Endodermal cell (in vitro differentiated cells): ENCODE data around the gene OR7A5. TPM values are rescaled to one million over a fixed set of nuclear protein-coding genes. Genes with fewer than 3 reads are reported as not detected.

Source experiments
- DNase-seq: peaks from one replicate; pipeline ENCODE4 v3.0.0-alpha.2; 2017
- H3K27ac ChIP-seq: 2 replicates; pipeline ENCODE4 v1.5.1; 2013; ENCODE audit warnings: mild to moderate bottlenecking, low read depth, low read length, moderate library complexity
- H3K27me3 ChIP-seq: 2 replicates; pipeline ENCODE4 v1.6.1; 2013; ENCODE audit warnings: mild to moderate bottlenecking, low read length, moderate library complexity; ENCODE audit not compliant: insufficient read depth, control insufficient read depth, poor library complexity, severe bottlenecking
- H3K36me3 ChIP-seq: 2 replicates; pipeline ENCODE4 v1.7.0; 2013; ENCODE audit warnings: mild to moderate bottlenecking, low read length, moderate library complexity; ENCODE audit not compliant: control insufficient read depth, insufficient read depth
- H3K4me1 ChIP-seq: one replicate; pipeline ENCODE4 v1.7.0; 2013; ENCODE audit warnings: low read length; ENCODE audit not compliant: control insufficient read depth, insufficient read depth
- H3K4me3 ChIP-seq: 2 replicates; pipeline ENCODE4 v1.5.1; 2013; ENCODE audit warnings: mild to moderate bottlenecking, low read length, moderate library complexity
- H3K9ac ChIP-seq: 2 replicates; pipeline ENCODE4 v1.6.1; 2013; ENCODE audit warnings: mild to moderate bottlenecking, low read length, moderate library complexity; ENCODE audit not compliant: poor library complexity, severe bottlenecking; ENCODE audit errors: extremely low read depth
- H3K9me3 ChIP-seq: 2 replicates; pipeline ENCODE4 v1.6.1; 2013; ENCODE audit warnings: mild to moderate bottlenecking, low read length, moderate library complexity; ENCODE audit not compliant: control insufficient read depth
- H3K27ac Mint-ChIP-seq: 2 replicates; pipeline ENCODE4 v1.8.0; 2020; ENCODE audit warnings: mixed read lengths
- H3K27me3 Mint-ChIP-seq: 2 replicates; pipeline ENCODE4 v1.8.0; 2021; ENCODE audit warnings: mild to moderate bottlenecking, mixed read lengths; ENCODE audit not compliant: insufficient read depth
- H3K36me3 Mint-ChIP-seq: 2 replicates; pipeline ENCODE4 v1.8.0; 2020; ENCODE audit warnings: low read depth, mixed read lengths
- H3K4me1 Mint-ChIP-seq: 2 replicates; pipeline ENCODE4 v1.8.0; 2020; ENCODE audit warnings: mixed read lengths
- H3K4me3 Mint-ChIP-seq: 2 replicates; pipeline ENCODE4 v1.8.0; 2020; ENCODE audit warnings: mild to moderate bottlenecking, moderate library complexity, mixed read lengths
- H3K9me3 Mint-ChIP-seq: 2 replicates; pipeline ENCODE4 v1.8.0; 2020; ENCODE audit warnings: mild to moderate bottlenecking, mixed read lengths
- CTCF ChIP-seq: fragments of 200-600 bp; sonication (generic); conservative IDR thresholded peaks from 2 replicates; pipeline ENCODE4 v1.5.0; 2021; ENCODE audit warnings: antibody characterized with exemption, mild to moderate bottlenecking
- WGBS, 2 experiments: methylation state at CpG; one replicate each; pipeline versions ENCODE4 v1.1.5 to v1.1.7; 2013; ENCODE audit warnings: missing lambda C conversion rate in 2 of 2, mixed read lengths in 1 of 2; ENCODE audit not compliant: insufficient coverage in 1 of 2, insufficient read length in 1 of 2; 5-methylcytosine and 5-hydroxymethylcytosine counted together
- total RNA-seq, 2 donors: library from RNA; stranded (reverse); fragmentation: NEBNext Ultra II Directional in 1 of 2; extraction: Animal tissue kit (Norgen Biotek cat#: 25700) in 1 of 2; gene quantifications; 2 replicates in 1 of 2; 3 replicates in 1 of 2; pipeline ENCODE4 v1.2.1, GENCODE V29; 2021

Gene OR7A5
- total RNA-seq, 2 donors from 2014 or later = not detected

- no peak overlapping the region for H3K27ac Mint-ChIP-seq
- WGBS, 2 experiments = 72 to 85% methylated on average over 2 to 3 of the region's 3 CpGs
- H3K4me1 ChIP-seq = no peaks in the 10 kb centered on the region
- no peaks in the 10 kb centered on the region for H3K4me1 Mint-ChIP-seq
- H3K36me3 Mint-ChIP-seq = no peaks in the 10 kb centered on the region
- DNase-seq = no peak
- H3K36me3 ChIP-seq = no peaks in the 10 kb centered on the region
- H3K4me3 ChIP-seq = no peak overlapping the region
- H3K9me3 Mint-ChIP-seq = peaks cover 76% of the 10 kb centered on the region
- H3K27me3 Mint-ChIP-seq = peaks cover 1% of the 10 kb centered on the region
- no peak for TF ChIP-seq CTCF
- no peak overlapping the region for H3K27ac ChIP-seq
- H3K9me3 ChIP-seq = peaks cover 77% of the 10 kb centered on the region
- H3K9ac ChIP-seq = no peak overlapping the region
- H3K4me3 Mint-ChIP-seq = no peak overlapping the region
- H3K27me3 ChIP-seq = no peaks in the 10 kb centered on the region
These were observed 30.2 kb downstream of the OR7A5 start for GRCh38 chr19:14804765-14805164.

GRCh38 chr19:14798760-14799159, 36.2 kb downstream of the OR7A5 start:
- H3K36me3 ChIP-seq = no peaks in the 10 kb centered on the region
- Mint-ChIP-seq H3K4me1 (no peaks in the 10 kb centered on the region), H3K27me3 (no peaks in the 10 kb centered on the region), H3K27ac (no peak overlapping the region), H3K4me3 (no peak overlapping the region), H3K9me3 (peaks cover 74% of the 10 kb centered on the region), H3K36me3 (no peaks in the 10 kb centered on the region)
- no peaks in the 10 kb centered on the region for H3K27me3 ChIP-seq
- no peak for TF ChIP-seq CTCF
- no peak overlapping the region for H3K4me3 ChIP-seq
- peaks cover 76% of the 10 kb centered on the region for H3K9me3 ChIP-seq
- H3K27ac ChIP-seq = no peak overlapping the region
- no peak overlapping the region for H3K9ac ChIP-seq
- H3K4me1 ChIP-seq = no peaks in the 10 kb centered on the region
- WGBS, 2 experiments = 71 to 92% methylated on average over 2 to 4 of the region's 5 CpGs
- no peak for DNase-seq

GRCh38 chr19:14796021-14796420, 39.0 kb downstream of the OR7A5 start:
- TF ChIP-seq CTCF = no peak
- WGBS, 2 experiments = 81 to 86% methylated on average over 10 to 11 of the region's 11 CpGs

More at GRCh38 chr19:14796021-14796420, 39.0 kb downstream of the OR7A5 start:
- Histone ChIP-seq H3K27ac (no peak overlapping the region), H3K4me1 (no peaks in the 10 kb centered on the region), H3K36me3 (no peaks in the 10 kb centered on the region), H3K9me3 (peaks cover 81% of the 10 kb centered on the region), H3K27me3 (no peaks in the 10 kb centered on the region), H3K4me3 (no peak overlapping the region), H3K9ac (no peak overlapping the region)
- Mint-ChIP-seq H3K4me3 (no peak overlapping the region), H3K36me3 (no peaks in the 10 kb centered on the region), H3K27me3 (no peaks in the 10 kb centered on the region), H3K9me3 (peaks cover 65% of the 10 kb centered on the region), H3K4me1 (no peaks in the 10 kb centered on the region), H3K27ac (no peak overlapping the region)
- no peak for DNase-seq
